HG02798 (cell line): ENCODE results near the gene RTL10.

Experiments
- ATAC-seq: cut with Tn5 transposase; IDR thresholded peaks from one replicate; pipeline ENCODE4 v1.9.1; 2021; ENCODE audit warnings: mild to moderate bottlenecking; ENCODE audit not compliant: unreplicated experiment, poor library complexity

RTL10 gene

GRCh38 chr22:19815093-19815822 is 39.4 kb downstream of the RTL10 start:
- ATAC-seq, result no peak

GRCh38 chr22:19814428-19814827 is 40.2 kb downstream of the RTL10 start:
- ATAC-seq, result no peak

GRCh38 chr22:19812910-19813309 is 41.8 kb downstream of the RTL10 start:
- no peak for ATAC-seq

DNA sequence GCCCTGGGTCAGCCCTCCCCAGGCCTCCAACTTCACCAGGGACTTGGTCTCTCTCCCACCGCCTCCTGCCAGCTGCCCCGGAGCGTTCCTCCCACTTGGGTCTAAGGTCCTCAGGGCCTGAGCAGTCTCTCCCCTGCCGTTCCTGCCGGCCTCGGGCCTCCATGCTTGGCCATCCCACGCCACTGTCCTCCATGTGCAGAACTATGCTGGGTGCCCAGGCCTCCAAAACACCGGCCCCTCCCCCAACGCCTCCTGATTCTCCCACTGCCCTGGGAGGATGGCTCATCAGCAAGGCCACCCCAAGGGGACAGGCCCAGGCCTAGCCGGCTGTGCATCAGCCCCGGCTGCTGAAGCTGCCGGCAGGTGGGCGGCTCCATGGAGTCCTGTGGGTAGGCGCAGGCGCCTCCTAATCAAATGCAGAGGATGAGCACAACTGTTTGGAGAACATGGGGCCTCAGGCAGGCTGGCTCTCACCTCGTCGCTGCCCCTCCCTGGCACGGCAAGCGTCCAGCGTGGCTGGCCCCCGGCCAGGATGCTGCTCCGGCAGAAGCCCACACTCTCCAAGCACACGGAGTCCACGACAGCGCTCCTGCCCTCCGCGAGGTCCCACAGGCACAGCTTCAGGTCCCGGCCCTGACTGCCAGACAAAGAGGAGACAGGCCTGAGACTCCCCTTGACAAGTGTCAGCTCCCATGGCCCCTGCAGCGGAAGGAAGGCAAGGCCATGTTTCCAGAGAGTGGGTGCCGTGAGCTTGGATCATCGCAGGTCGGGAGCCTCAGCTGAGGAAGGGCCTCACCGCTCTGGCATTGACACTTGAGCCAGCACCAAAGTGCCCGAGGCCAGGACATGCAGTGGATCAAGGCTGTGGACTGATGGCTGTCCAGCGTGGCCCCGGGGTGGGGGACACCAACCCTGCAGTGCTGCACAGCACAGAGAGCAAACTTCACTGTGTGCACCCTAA is 42.6 kb downstream of the RTL10 start:
- ATAC-seq, result no peak

- ATAC-seq, result no peak
Observed at GRCh38 chr22:19811211-19811621, 43.5 kb downstream of the RTL10 start.

DNA sequence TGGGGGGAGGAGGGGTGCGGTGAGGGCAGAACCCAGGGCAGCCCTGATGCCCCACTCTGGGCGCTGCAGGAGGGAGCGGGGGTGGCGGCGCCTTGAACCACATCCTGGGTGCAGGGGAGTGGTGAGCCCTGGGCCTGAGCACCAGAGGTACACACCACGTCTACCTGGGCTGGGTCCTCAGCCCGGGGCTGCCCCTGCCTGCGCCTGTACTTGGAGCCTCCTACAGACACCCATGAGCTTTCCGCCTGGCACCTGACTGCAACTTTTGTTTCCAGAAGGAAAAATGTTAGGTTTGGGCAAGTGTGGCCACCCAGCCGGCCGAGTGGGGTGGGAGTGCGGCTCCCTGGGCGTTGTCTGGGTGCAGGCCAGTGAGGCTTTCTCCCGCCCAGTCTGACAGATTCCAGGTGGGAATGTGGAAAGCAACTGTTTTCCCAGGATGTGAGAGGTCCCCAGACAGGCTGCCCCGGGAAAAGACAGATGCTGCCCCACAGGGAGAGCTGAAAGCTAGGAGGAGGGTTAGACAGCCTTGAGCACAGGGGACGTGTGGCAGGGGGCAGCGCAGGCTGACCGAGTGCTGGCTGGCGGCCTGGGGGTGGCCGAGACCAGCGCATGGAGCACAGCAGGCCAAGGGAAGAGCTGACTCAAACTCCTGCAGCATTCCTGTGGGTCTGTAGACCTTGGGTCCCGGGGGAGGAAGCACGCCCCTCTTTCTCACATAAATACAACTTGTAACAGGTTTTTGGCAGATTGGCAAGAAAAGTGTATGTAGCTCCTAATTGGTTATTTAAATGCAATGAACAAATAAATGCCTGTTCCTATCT is 44.1 kb downstream of the RTL10 start:
- no peak for ATAC-seq

GRCh38 chr22:19809741-19810140 is 44.9 kb downstream of the RTL10 start:
- no peak for ATAC-seq

DNA sequence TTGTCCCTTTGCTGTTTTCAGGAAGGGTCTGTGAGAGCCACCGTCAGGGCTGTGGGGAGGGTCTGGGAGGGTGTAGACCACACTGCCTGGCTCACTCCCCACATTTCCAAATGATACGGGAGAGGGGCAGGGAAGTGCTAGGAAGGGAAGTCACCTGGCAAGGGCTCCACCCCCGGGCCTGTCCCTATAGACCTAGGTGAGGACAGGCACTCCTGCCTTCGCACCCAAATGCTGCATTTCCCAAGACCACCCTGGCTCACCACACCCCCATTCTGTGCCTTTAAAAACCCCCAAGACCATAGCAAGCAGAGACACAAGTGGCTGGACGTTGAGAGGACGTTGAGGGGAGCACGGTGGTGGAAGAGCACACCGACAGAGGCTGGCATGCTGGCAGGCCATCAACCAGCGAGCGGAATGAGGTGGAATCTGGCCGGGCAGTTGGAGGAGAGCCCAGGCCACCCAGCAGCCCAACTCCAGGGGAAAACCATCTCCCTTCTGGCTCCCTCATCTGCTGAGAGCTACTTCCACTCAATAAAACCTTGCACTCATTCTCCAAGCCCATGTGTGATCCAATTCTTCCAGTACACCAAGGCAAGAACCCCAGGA is 45.7 kb downstream of the RTL10 start:
- no peak for ATAC-seq

DNA sequence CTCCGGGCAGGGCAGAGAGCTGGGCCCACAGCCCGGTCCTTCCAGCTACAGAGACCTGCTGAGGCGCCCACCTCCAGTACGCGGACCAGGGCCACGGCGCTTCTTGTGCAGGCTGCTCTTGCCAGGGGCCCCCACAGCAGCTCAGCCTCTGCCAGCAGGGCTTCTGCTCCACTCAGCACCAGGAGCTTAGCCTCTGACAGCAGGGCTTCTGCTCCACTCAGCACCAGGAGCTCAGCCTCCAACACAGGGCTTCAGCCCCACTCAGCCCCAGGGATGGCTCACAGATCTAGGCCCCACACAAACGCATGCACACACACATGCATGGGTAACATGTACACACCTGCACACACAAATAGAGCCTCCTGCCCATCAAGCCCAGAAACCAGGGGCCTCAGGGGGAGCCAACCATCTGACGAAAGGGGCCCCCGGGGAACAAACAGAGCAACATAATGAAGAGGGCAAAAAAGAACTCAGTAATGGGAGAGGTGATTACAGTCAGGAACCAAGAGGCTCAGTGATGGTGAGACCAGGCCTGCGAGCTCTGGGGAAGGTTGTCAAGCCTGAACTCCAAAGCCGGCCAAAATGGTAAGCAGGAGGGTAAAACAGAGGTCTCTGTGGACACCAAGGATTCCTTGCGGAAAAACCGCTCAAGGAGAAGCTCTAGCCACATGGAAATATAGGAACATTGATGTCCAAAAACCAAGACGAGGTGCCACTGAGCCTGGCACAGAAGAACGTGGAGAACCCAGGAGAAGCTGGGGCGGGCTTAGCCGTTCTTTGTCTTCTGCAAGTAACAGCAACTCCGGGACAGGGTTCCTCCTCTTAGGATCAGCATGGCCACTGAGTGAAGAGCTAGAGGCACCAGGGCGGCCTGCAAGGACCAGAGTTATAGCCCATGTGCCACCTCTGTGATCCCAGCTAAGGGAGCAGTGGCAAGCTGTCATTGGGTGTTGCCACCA is 46.5 kb downstream of the RTL10 start:
- no peak for ATAC-seq

- ATAC-seq, result no peak
Observed at GRCh38 chr22:19807161-19807913, 47.3 kb downstream of the RTL10 start.

- no peak for ATAC-seq
Observed at GRCh38 chr22:19806213-19807160, 48.2 kb downstream of the RTL10 start.

DNA sequence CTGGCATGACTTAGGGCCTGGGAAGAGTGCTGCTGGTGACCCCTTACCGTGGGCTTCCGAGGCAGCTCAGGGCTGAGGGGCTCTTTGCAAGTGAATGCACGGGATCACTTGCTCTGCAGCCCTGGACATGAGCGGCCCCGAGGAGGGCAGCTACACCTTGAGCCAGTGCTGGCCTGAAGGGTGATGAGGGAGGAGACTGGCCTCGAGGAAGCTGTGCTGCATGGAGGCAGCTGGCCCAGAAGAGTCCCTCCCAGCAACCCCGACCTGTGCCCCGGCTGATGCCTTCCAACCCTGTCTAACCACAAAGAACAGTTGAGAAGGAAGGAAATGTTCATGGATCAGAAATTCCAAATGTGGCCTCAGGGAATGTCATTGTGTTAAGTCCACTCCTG is 48.9 kb downstream of the RTL10 start:
- ATAC-seq, result no peak
